ENCODE data around the gene UGGT1. TPM values are rescaled to one million over a fixed set of nuclear protein-coding genes. Genes with fewer than 3 reads are reported as not detected.

The UGGT1 gene
- 10 to 100 TPM; 43.9 to 64.6 (median 50.0) TPM for total RNA-seq
- 1 to 10 TPM; 4.0 to 6.7 (median 4.5) TPM for polyA plus RNA-seq
- long read RNA-seq, donor 1, partial matches to known transcripts = 11 of 11 reads
- long read RNA-seq, donor 1, other reads (novel, unspliced or antisense) = 0 of 11 reads
- long read RNA-seq, donor 2, full-length matches to known transcripts = 1 of 1 reads
- long read RNA-seq, donor 2, partial matches to known transcripts = 0 of 1 reads
- long read RNA-seq, donor 2, other reads (novel, unspliced or antisense) = 0 of 1 reads

- no peaks in the 10 kb centered on the region for H3K27me3 ChIP-seq (replicated peaks in 1 of 7)
- no peaks in the 10 kb centered on the region for H3K9me3 ChIP-seq
- H3K4me3 ChIP-seq = peak within 1 kb of the TSS; percentile 93 to 100 (median 98)
- intact Hi-C loops (cut with DNase I; ENCODE audit: low total_unique reads) = loop anchor here (5.0 kb wide), 1 partner anchor 64 kb away; the partner anchor contains the start of gene SAP130
- WGBS, 5 donors = 0 to 1% (median 0%) methylated on average over 39 to 59 of the region's 59 CpGs
- TF ChIP-seq POLR2A (IDR thresholded peaks at IDR 0.05) = peak in 2 of 3 donors; percentile 54 to 60
- peak; percentile 97 to 98 (median 98) for TF ChIP-seq POLR2AphosphoS5 (IDR thresholded peaks at IDR 0.05)
- TF ChIP-seq CTCF (IDR thresholded peaks at IDR 0.05 in 8 of 11, conservative IDR thresholded peaks at IDR 0.05 in 3 of 11) = peak in 3 of 11 experiments; percentile 16 to 26 (median 16)
- peaks cover 0 to 12% (median 6%) of the 10 kb centered on the region in 6 donors for H3K36me3 ChIP-seq
- peak; percentile 99 for DNase-seq
- H3K27ac ChIP-seq = peak within 1 kb of the TSS; percentile 79 to 94 (median 86)
- H3K4me1 ChIP-seq = peaks cover 15 to 55% (median 47%) of the 10 kb centered on the region in 6 donors
Measured at GRCh38 chr2:128090945-128091725, at the start of gene UGGT1. Gene UGGT1, plus strand, starts transcription at chr2:128091200. Its CDS starts 158 bp downstream, at chr2:128091358.

GRCh38 chr2:128041561-128041960 is 49.4 kb upstream of the UGGT1 start:
- TF ChIP-seq POLR2A (IDR thresholded peaks at IDR 0.05) (no peak), POLR2AphosphoS5 (IDR thresholded peaks at IDR 0.05) (no peak), CTCF (IDR thresholded peaks at IDR 0.05 in 8 of 11, conservative IDR thresholded peaks at IDR 0.05 in 3 of 11) (no peak)
- no peaks in the 10 kb centered on the region for H3K27me3 ChIP-seq (replicated peaks in 1 of 7)
- H3K36me3 ChIP-seq = no peaks in the 10 kb centered on the region
- no peak for DNase-seq
- H3K9me3 ChIP-seq = peaks cover 5 to 74% (median 50%) of the 10 kb centered on the region in 8 donors
- H3K4me3 ChIP-seq = no peak overlapping the region
- H3K4me1 ChIP-seq = no peaks in the 10 kb centered on the region
- H3K27ac ChIP-seq = no peak overlapping the region
- 78 to 92% (median 90%) methylated on average over 3 of the region's 3 CpGs for WGBS, 5 donors
- intact Hi-C loops (cut with DNase I; ENCODE audit: low total_unique reads) = no loop called here

- H3K27ac ChIP-seq = no peak overlapping the region
- no peaks in the 10 kb centered on the region for H3K4me1 ChIP-seq
- DNase-seq = no peak
- TF ChIP-seq CTCF (IDR thresholded peaks at IDR 0.05 in 8 of 11, conservative IDR thresholded peaks at IDR 0.05 in 3 of 11) (no peak), POLR2A (IDR thresholded peaks at IDR 0.05) (no peak), POLR2AphosphoS5 (IDR thresholded peaks at IDR 0.05) (no peak)
- H3K27me3 ChIP-seq (replicated peaks in 1 of 7) = no peaks in the 10 kb centered on the region
- peaks cover 0 to 59% (median 35%) of the 10 kb centered on the region in 8 donors for H3K9me3 ChIP-seq
- 80 to 96% (median 92%) methylated on average over 3 of the region's 3 CpGs for WGBS, 5 donors
- no peak overlapping the region for H3K4me3 ChIP-seq
- intact Hi-C loops (cut with DNase I; ENCODE audit: low total_unique reads) = no loop called here
- H3K36me3 ChIP-seq = no peaks in the 10 kb centered on the region
Measured at GRCh38 chr2:128043041-128043440, 48.0 kb upstream of the UGGT1 start.

- DNase-seq = no peak
- Histone ChIP-seq H3K36me3 (no peaks in the 10 kb centered on the region), H3K27ac (no peak overlapping the region), H3K4me3 (no peak overlapping the region), H3K4me1 (no peaks in the 10 kb centered on the region), H3K27me3 (replicated peaks in 1 of 7) (peaks cover 0 to 23% (median 0%) of the 10 kb centered on the region in 7 donors), H3K9me3 (peaks cover 0 to 19% (median 13%) of the 10 kb centered on the region in 8 donors)
- TF ChIP-seq CTCF (IDR thresholded peaks at IDR 0.05 in 8 of 11, conservative IDR thresholded peaks at IDR 0.05 in 3 of 11) = no peak
- no peak for TF ChIP-seq POLR2AphosphoS5 (IDR thresholded peaks at IDR 0.05)
- no peak for TF ChIP-seq POLR2A (IDR thresholded peaks at IDR 0.05)
- intact Hi-C loops (cut with DNase I; ENCODE audit: low total_unique reads) = no loop called here
- WGBS, 5 donors = 91 to 95% (median 94%) methylated on average over 12 of the region's 12 CpGs
Measured at GRCh38 chr2:128053331-128053730, 37.7 kb upstream of the UGGT1 start.

Data from spleen (tissue), 13 donors.